Osteoblast (primary cell): ENCODE results near the gene HIGD2A. TPM values are rescaled to one million over a fixed set of nuclear protein-coding genes. Genes with fewer than 3 reads are reported as not detected.

ENCODE experiments used
- DNase-seq: peaks from one replicate; pipeline ENCODE4 v3.0.0; 2011; ENCODE audit warnings: low spot score, mixed read lengths; ENCODE audit not compliant: insufficient read length; ENCODE audit errors: missing footprints
- H2AFZ ChIP-seq: 2 replicates; pipeline ENCODE4 v1.6.0; 2011; ENCODE audit warnings: mild to moderate bottlenecking, low read length
- H3K27ac ChIP-seq: 2 replicates; pipeline ENCODE4 v1.5.1; 2011; ENCODE audit warnings: mild to moderate bottlenecking, low read depth, low read length, moderate library complexity
- H3K27me3 ChIP-seq: 2 replicates; pipeline ENCODE4 v1.6.0; 2012; ENCODE audit warnings: mild to moderate bottlenecking, control low read depth, inconsistent platforms, low read length, moderate library complexity; ENCODE audit not compliant: insufficient read depth
- H3K36me3 ChIP-seq: 2 replicates; pipeline ENCODE4 v1.5.1; 2011; ENCODE audit warnings: mild to moderate bottlenecking, low read length, control low read depth, moderate library complexity; ENCODE audit not compliant: insufficient read depth
- H3K4me1 ChIP-seq: 2 replicates; pipeline ENCODE4 v1.5.1; 2011; ENCODE audit warnings: mild to moderate bottlenecking, low read length, control low read depth, moderate library complexity; ENCODE audit not compliant: insufficient read depth
- H3K4me2 ChIP-seq: 2 replicates; pipeline ENCODE4 v1.6.0; 2011; ENCODE audit warnings: mild to moderate bottlenecking, low read length; ENCODE audit not compliant: insufficient read depth
- H3K4me3 ChIP-seq: fragments of 200-600 bp; sonication (generic); 3 replicates; pipeline ENCODE4 v1.5.1; 2012; ENCODE audit warnings: mild to moderate bottlenecking, low read length, inconsistent platforms; ENCODE audit not compliant: insufficient read depth
- H3K79me2 ChIP-seq: 2 replicates; pipeline ENCODE4 v1.6.0; 2012; ENCODE audit warnings: mild to moderate bottlenecking, low read length, control low read depth, inconsistent platforms; ENCODE audit not compliant: insufficient read depth
- H3K9me3 ChIP-seq: 2 replicates; pipeline ENCODE4 v1.5.1; 2011; ENCODE audit warnings: low read depth, low read length, control low read depth
- H4K20me1 ChIP-seq: 2 replicates; pipeline ENCODE4 v1.6.0; 2012; ENCODE audit warnings: mild to moderate bottlenecking, low read length, control low read depth; ENCODE audit not compliant: insufficient read depth
- CTCF ChIP-seq: IDR thresholded peaks from 2 replicates; pipeline ENCODE4 v1.5.1; 2011; ENCODE audit warnings: mild to moderate bottlenecking, low read depth, low read length, moderate library complexity; ENCODE audit errors: extremely low read depth
- total RNA-seq: library from RNA; depleted of rRNA; stranded (reverse); fragments of >200 nt; gene quantifications from 2 replicates; pipeline ENCODE4 v1.2.3, GENCODE V29; 2012

The HIGD2A gene
- total RNA-seq, 1 donor, result 34.7 TPM

GRCh38 chr5:176369934-176370711 lies 18.4 kb upstream of the HIGD2A start:
- H3K79me2 ChIP-seq, result peaks cover 6% of the 10 kb centered on the region
- no peak overlapping the region for H3K27ac ChIP-seq
- H3K27me3 ChIP-seq, result no peaks in the 10 kb centered on the region
- peaks cover 7% of the 10 kb centered on the region for H3K4me1 ChIP-seq
- no peak overlapping the region for H3K4me3 ChIP-seq
- H3K36me3 ChIP-seq, result peaks cover 25% of the 10 kb centered on the region
- H2AFZ ChIP-seq, result no peak overlapping the region
- DNase-seq, result peak; percentile 55
- no peak for TF ChIP-seq CTCF
- H3K4me2 ChIP-seq, result no peak overlapping the region
- H3K9me3 ChIP-seq, result no peaks in the 10 kb centered on the region
- H4K20me1 ChIP-seq, result no peaks in the 10 kb centered on the region

GRCh38 chr5:176371621-176372539 lies 16.7 kb upstream of the HIGD2A start:
- no peaks in the 10 kb centered on the region for H4K20me1 ChIP-seq
- no peaks in the 10 kb centered on the region for H3K4me1 ChIP-seq
- H3K4me3 ChIP-seq, result no peak overlapping the region
- H3K27me3 ChIP-seq, result no peaks in the 10 kb centered on the region
- peak; percentile 41 for DNase-seq
- no peak overlapping the region for H2AFZ ChIP-seq
- no peak overlapping the region for H3K27ac ChIP-seq
- no peak overlapping the region for H3K4me2 ChIP-seq
- H3K9me3 ChIP-seq, result no peaks in the 10 kb centered on the region
- no peak for TF ChIP-seq CTCF
- no peaks in the 10 kb centered on the region for H3K79me2 ChIP-seq
- peaks cover 25% of the 10 kb centered on the region for H3K36me3 ChIP-seq

- H2AFZ ChIP-seq, result no peak overlapping the region
- no peak overlapping the region for H3K4me3 ChIP-seq
- H3K27me3 ChIP-seq, result no peaks in the 10 kb centered on the region
- H3K36me3 ChIP-seq, result peaks cover 19% of the 10 kb centered on the region
- H3K9me3 ChIP-seq, result no peaks in the 10 kb centered on the region
- TF ChIP-seq CTCF, result no peak
- no peak for DNase-seq
- H3K79me2 ChIP-seq, result no peaks in the 10 kb centered on the region
- H3K4me1 ChIP-seq, result no peaks in the 10 kb centered on the region
- H4K20me1 ChIP-seq, result no peaks in the 10 kb centered on the region
- no peak overlapping the region for H3K27ac ChIP-seq
- no peak overlapping the region for H3K4me2 ChIP-seq
Measured at GRCh38 chr5:176373100-176373818, 15.3 kb upstream of the HIGD2A start.
